GM18861 (cell line): ENCODE data around the gene LILRB2.
"Not testable (repeated sequence)": the region's sequence is repeated elsewhere in the genome, so short reads cannot be mapped to it uniquely, and the experiment has no call there.

Source experiments
- ATAC-seq: cut with Tn5 transposase; IDR thresholded peaks from one replicate; pipeline ENCODE4 v1.9.1; 2021; ENCODE audit not compliant: unreplicated experiment

Gene LILRB2

GRCh38 chr19:54307389-54308020, 26.6 kb upstream of the LILRB2 start:
- ATAC-seq = no peak

- ATAC-seq = no peak
These were observed 24.2 kb upstream of the LILRB2 start for GRCh38 chr19:54305141-54305540.

GRCh38 chr19:54302257-54302656, 21.3 kb upstream of the LILRB2 start:
- no peak for ATAC-seq

GRCh38 chr19:54299515-54299914, 18.6 kb upstream of the LILRB2 start:
- no peak for ATAC-seq

- ATAC-seq = no peak
These were observed 18.2 kb upstream of the LILRB2 start for GRCh38 chr19:54299126-54299498.

GRCh38 chr19:54298357-54299125, 17.6 kb upstream of the LILRB2 start:
- no peak for ATAC-seq

- ATAC-seq = no peak
These were observed 16.9 kb upstream of the LILRB2 start for GRCh38 chr19:54297759-54298305.

- ATAC-seq = no peak
These were observed 13.6 kb upstream of the LILRB2 start for GRCh38 chr19:54294539-54294938.

- not testable (repeated sequence) for ATAC-seq
These were observed 8.2 kb upstream of the LILRB2 start for GRCh38 chr19:54289160-54289559.

GRCh38 chr19:54287456-54287855, 6.5 kb upstream of the LILRB2 start:
- no peak for ATAC-seq

GRCh38 chr19:54286283-54286682, 5.4 kb upstream of the LILRB2 start:
- not testable (repeated sequence) for ATAC-seq

- not testable (repeated sequence) for ATAC-seq
These were observed 4.6 kb upstream of the LILRB2 start for GRCh38 chr19:54285427-54286056.

- ATAC-seq = no peak
These were observed 2.0 kb upstream of the LILRB2 start for GRCh38 chr19:54282686-54283470.

GRCh38 chr19:54281729-54282075, 792 bp upstream of the LILRB2 start:
- ATAC-seq = not testable (repeated sequence)

- not testable (repeated sequence) for ATAC-seq
These were observed 469 bp downstream of the LILRB2 start for GRCh38 chr19:54280441-54280840.

GRCh38 chr19:54280025-54280424, 885 bp downstream of the LILRB2 start:
- ATAC-seq = not testable (repeated sequence)

- ATAC-seq = no peak
These were observed 1.4 kb downstream of the LILRB2 start for GRCh38 chr19:54279406-54279962.

GRCh38 chr19:54278571-54279195, 2.2 kb downstream of the LILRB2 start:
- ATAC-seq = not testable (repeated sequence)

GRCh38 chr19:54278056-54278455, 2.9 kb downstream of the LILRB2 start:
- ATAC-seq = not testable (repeated sequence)

GRCh38 chr19:54277111-54277615, 3.7 kb downstream of the LILRB2 start:
- ATAC-seq = not testable (repeated sequence)
